Urinary bladder (tissue), 4 donors: ENCODE results near the gene PKHD1. TPM values are rescaled to one million over a fixed set of nuclear protein-coding genes. Genes with fewer than 3 reads are reported as not detected.

Experiments used
- DNase-seq: peaks from one replicate; pipeline ENCODE4 v3.0.0-alpha.2; 2015; ENCODE audit errors: extremely low spot score
- H3K27ac ChIP-seq: one replicate; pipeline ENCODE4 v1.5.1; 2013; ENCODE audit warnings: low read depth, mild to moderate bottlenecking, moderate library complexity
- H3K36me3 ChIP-seq: one replicate; pipeline ENCODE4 v1.6.1; 2013; ENCODE audit warnings: mild to moderate bottlenecking, moderate library complexity; ENCODE audit not compliant: insufficient read depth
- H3K4me1 ChIP-seq: one replicate; pipeline ENCODE4 v1.6.1; 2013; ENCODE audit warnings: mild to moderate bottlenecking, moderate library complexity; ENCODE audit not compliant: insufficient read depth
- H3K4me3 ChIP-seq: one replicate; pipeline ENCODE4 v1.5.1; 2013; ENCODE audit warnings: low read depth, low read length
- WGBS: extraction: QIAGEN DNeasy Blood & Tissue Kit; methylation state at CpG from one replicate; pipeline ENCODE4 v1.1.7; 2013; 5-methylcytosine and 5-hydroxymethylcytosine counted together
- polyA plus RNA-seq: library from polyadenylated mRNA; stranded (reverse); fragments of 200-250 nt; gene quantifications from one replicate; pipeline ENCODE4 v1.2.3, GENCODE V29; 2013
- total RNA-seq: library from RNA; depleted of rRNA; stranded (reverse); fragments of >200 nt; gene quantifications from one replicate; pipeline ENCODE4 v1.2.3, GENCODE V29; 2014
- donor health status: healthy with polysubstance abuse.
- donor health status: healthy.

PKHD1 gene
- total and polyA plus RNA-seq, 2 donors: 0.29 to 3.6 TPM

GRCh38 chr6:51901766-51902764, 185.3 kb downstream of the PKHD1 start:
- Histone ChIP-seq H3K4me3 (no peak overlapping the region), H3K36me3 (no peaks in the 10 kb centered on the region)
- WGBS: 72% methylated on average over 4 of the region's 4 CpGs

GRCh38 chr6:51893366-51893765, 194.0 kb downstream of the PKHD1 start:
- no peaks in the 10 kb centered on the region for H3K36me3 ChIP-seq
- H3K27ac ChIP-seq: no peak overlapping the region
- no peak for DNase-seq
- WGBS: 55% methylated on average over 4 of the region's 4 CpGs
- no peak overlapping the region for H3K4me3 ChIP-seq
- no peaks in the 10 kb centered on the region for H3K4me1 ChIP-seq

More at GRCh38 chr6:51901766-51902764, 185.3 kb downstream of the PKHD1 start:
- no peaks in the 10 kb centered on the region for H3K4me1 ChIP-seq
- H3K27ac ChIP-seq: no peak overlapping the region
- no peak for DNase-seq

- Histone ChIP-seq H3K27ac (no peak overlapping the region), H3K36me3 (no peaks in the 10 kb centered on the region), H3K4me3 (no peak overlapping the region), H3K4me1 (no peaks in the 10 kb centered on the region)
- no peak for DNase-seq
- WGBS: 46% methylated on average over 4 of the region's 4 CpGs
Observed at GRCh38 chr6:51892750-51893149, 194.7 kb downstream of the PKHD1 start.

GRCh38 chr6:51892339-51892738, 195.1 kb downstream of the PKHD1 start:
- no peak for DNase-seq
- Histone ChIP-seq H3K27ac (no peak overlapping the region), H3K36me3 (no peaks in the 10 kb centered on the region), H3K4me1 (no peaks in the 10 kb centered on the region), H3K4me3 (no peak overlapping the region)
- WGBS: 90% methylated on average over 3 of the region's 3 CpGs

- H3K4me3 ChIP-seq: no peak overlapping the region
- no peaks in the 10 kb centered on the region for H3K36me3 ChIP-seq
- H3K27ac ChIP-seq: no peak overlapping the region
- DNase-seq: no peak
- 81% methylated on average over 4 of the region's 4 CpGs for WGBS
- H3K4me1 ChIP-seq: no peaks in the 10 kb centered on the region
Observed at GRCh38 chr6:51891784-51892183, 195.6 kb downstream of the PKHD1 start.

- no peak overlapping the region for H3K27ac ChIP-seq
- no peak for DNase-seq
- no peak overlapping the region for H3K4me3 ChIP-seq
- 63% methylated on average over 2 of the region's 2 CpGs for WGBS
- H3K4me1 ChIP-seq: no peaks in the 10 kb centered on the region
- H3K36me3 ChIP-seq: no peaks in the 10 kb centered on the region
Observed at GRCh38 chr6:51887859-51888258, 199.6 kb downstream of the PKHD1 start.

GRCh38 chr6:51885957-51886356, 201.5 kb downstream of the PKHD1 start:
- 48% methylated on average over 2 of the region's 2 CpGs for WGBS
- H3K4me3 ChIP-seq: no peak overlapping the region

GRCh38 chr6:51868591-51869355, 218.6 kb downstream of the PKHD1 start:
- Histone ChIP-seq H3K4me3 (no peak overlapping the region), H3K36me3 (no peaks in the 10 kb centered on the region), H3K4me1 (no peaks in the 10 kb centered on the region), H3K27ac (no peak overlapping the region)
- no peak for DNase-seq

More at GRCh38 chr6:51885957-51886356, 201.5 kb downstream of the PKHD1 start:
- H3K27ac ChIP-seq: no peak overlapping the region
- no peaks in the 10 kb centered on the region for H3K36me3 ChIP-seq
- DNase-seq: no peak
- no peaks in the 10 kb centered on the region for H3K4me1 ChIP-seq

GRCh38 chr6:51866867-51867266, 220.5 kb downstream of the PKHD1 start:
- H3K4me1 ChIP-seq: no peaks in the 10 kb centered on the region
- H3K36me3 ChIP-seq: no peaks in the 10 kb centered on the region
- H3K27ac ChIP-seq: no peak overlapping the region
- H3K4me3 ChIP-seq: no peak overlapping the region
- 37% methylated on average over 2 of the region's 2 CpGs for WGBS
- no peak for DNase-seq

GRCh38 chr6:51865996-51866395, 221.4 kb downstream of the PKHD1 start:
- H3K27ac ChIP-seq: no peak overlapping the region
- no peak for DNase-seq
- H3K4me3 ChIP-seq: no peak overlapping the region
- no peaks in the 10 kb centered on the region for H3K4me1 ChIP-seq
- 82% methylated on average over 1 of the region's 1 CpG for WGBS
- H3K36me3 ChIP-seq: no peaks in the 10 kb centered on the region

GRCh38 chr6:51865176-51865575, 222.2 kb downstream of the PKHD1 start:
- WGBS: 74% methylated on average over 2 of the region's 2 CpGs
- no peaks in the 10 kb centered on the region for H3K36me3 ChIP-seq
- no peaks in the 10 kb centered on the region for H3K4me1 ChIP-seq
- no peak for DNase-seq
- no peak overlapping the region for H3K27ac ChIP-seq
- H3K4me3 ChIP-seq: no peak overlapping the region

GRCh38 chr6:51857134-51857533, 230.3 kb downstream of the PKHD1 start:
- 89% methylated on average over 2 of the region's 2 CpGs for WGBS
- no peaks in the 10 kb centered on the region for H3K4me1 ChIP-seq
- no peak overlapping the region for H3K27ac ChIP-seq

GRCh38 chr6:51856508-51856907, 230.9 kb downstream of the PKHD1 start:
- H3K36me3 ChIP-seq: no peaks in the 10 kb centered on the region
- DNase-seq: no peak
- no peak overlapping the region for H3K4me3 ChIP-seq
- H3K27ac ChIP-seq: no peak overlapping the region
- H3K4me1 ChIP-seq: no peaks in the 10 kb centered on the region

More at GRCh38 chr6:51857134-51857533, 230.3 kb downstream of the PKHD1 start:
- Histone ChIP-seq H3K36me3 (no peaks in the 10 kb centered on the region), H3K4me3 (no peak overlapping the region)
- no peak for DNase-seq
